Measurements from ENCODE around the gene PGM2L1. TPM values are rescaled to one million over a fixed set of nuclear protein-coding genes. Genes with fewer than 3 reads are reported as not detected.

Gene PGM2L1
- total RNA-seq, 1 donor from 2014 or later: 6.1 TPM

DNA sequence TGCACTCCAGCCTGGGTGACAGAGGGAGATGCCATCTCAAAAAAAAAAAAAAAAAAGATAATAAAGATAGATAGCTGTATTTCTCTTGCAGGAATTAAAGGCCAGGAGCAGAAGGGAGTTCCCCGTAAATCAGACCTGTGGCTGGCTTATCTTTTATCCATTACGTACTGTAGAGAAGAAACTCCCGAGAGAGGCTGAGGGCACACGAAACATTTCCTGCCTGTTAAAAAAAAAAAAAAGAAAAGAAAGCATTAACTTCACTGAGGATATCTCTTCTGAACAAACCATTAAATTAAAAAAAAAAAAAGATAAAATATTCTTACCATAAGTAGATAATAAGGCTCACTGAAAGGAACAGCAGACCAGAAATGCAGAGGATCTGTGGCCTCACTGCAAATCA is 109.3 kb downstream of the PGM2L1 start:
- no peak for DNase-seq

DNA sequence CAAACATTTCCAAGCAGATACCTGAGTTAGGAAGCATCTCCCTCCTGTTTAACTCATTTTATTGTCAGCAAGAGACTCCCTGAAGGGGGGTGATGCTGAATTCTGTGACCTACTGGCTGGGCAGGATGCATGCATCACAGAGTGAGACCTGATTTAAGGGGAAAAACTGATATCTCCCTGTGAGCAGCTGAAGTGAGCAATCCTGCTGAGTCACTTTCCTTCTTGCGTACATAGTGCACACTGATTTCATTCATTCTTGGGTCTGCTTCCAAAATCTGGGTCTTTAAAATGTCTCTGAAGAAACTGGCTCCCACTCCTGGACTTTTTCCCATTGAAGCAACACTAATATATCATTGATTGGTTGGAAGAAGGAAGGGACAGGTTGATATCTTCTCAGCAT is 110.1 kb downstream of the PGM2L1 start:
- no peak for DNase-seq

DNA sequence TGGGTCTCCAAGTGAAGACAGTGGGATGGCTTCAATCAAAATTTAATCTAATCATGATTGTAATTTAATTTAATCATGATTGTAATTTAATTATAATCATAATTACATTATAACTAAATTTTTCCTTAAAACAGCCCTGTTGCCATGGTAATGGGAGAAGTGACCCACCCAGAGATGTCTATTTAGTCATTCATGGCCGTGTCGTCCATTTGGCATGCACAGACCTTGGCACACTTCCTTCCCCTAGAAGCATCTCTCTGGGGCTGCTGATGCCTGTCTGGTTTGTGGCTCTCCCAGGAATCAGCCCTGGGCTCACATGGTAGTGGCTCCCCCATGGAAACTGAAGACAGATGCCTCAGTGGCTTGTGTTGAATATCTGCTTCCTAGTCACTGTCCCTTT is 113.8 kb downstream of the PGM2L1 start:
- no peak for DNase-seq

DNA sequence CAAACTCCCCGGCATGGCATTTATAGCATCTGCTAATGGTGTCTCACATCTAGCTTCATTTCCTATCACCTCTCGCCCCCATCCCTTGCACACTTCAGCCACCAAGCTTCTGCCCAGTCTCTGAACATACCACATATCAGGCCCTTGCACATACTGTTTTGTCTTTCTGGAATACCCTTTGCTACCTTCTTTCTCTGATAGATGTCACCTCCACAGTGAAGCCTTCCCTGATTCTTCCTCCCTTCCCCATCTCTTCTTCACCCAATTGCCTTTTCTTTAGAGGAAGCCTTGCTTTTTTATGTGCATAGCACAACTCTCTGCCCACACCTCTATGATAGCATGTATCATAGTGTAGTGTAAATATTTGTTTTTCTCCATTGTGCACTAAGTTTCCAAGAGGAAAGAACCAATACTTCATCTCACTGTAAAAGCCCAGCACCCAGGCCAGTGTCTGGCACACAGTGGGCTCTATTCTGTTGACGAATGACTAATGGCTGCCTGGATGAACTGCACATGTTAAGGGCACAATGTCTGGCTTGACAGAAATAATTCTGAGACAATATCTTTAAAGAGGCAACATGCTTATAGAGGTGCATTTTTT is 114.6 kb downstream of the PGM2L1 start:
- no peak for DNase-seq

DNA sequence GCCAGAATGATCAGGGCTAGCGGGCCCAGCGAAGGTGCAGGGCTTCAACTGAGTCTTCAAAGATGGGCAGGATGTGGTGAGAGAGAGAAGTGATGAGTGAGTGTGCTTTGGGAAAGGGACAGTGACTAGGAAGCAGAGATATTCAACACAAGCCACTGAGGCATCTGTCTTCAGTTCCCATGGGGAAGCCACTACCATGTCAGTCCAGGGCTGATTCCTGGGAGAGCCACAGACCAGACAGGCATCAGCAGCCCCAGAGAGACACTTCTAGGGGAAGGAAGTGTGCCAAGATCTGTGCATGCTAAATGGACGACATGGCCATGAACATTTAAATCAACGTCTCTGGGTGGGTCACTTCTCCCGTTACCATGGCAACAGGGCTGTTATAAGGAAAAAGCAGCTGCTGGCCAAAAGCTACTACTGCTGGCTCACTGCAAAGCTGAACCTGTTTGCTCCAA is 115.3 kb downstream of the PGM2L1 start:
- DNase-seq: no peak

DNA sequence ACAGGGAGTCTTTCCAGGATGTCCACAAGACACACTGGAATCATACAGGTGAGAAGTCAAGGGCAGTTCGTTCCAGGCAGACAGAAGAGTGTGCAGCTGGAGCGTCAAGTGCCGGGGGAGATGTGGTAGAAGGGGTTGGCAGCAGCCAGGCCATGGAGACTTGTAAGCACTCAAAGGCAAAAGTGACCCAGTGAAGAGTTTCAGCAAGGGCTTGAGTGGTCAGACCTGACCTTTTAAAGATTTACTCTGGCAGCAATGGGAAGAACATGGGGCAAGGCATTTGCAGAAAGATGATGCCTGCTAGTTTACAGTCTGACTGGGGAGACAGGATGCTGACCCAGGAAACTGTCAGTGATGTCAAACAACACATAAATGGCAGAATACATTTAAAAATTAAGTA is 115.8 kb downstream of the PGM2L1 start:
- DNase-seq: no peak

DNA sequence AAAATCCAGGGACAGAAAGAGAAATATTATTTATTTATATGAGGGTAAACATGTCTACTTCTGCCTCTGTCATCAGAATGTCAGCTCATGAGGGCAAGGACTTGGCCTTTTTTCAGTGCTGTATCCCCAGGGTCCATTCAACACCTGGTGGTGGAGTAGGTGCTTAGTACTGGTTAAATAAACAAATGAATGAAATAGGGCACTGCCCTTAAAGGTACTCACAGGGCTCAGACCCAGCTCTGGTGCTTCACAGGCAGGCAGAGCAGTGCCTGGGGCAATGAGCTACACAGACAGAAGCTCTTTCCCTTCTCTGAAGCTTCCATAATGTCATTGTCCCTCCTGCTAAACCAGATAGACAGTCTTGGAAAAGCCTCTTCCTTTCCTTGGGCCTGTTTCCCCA is 117.7 kb downstream of the PGM2L1 start:
- no peak for DNase-seq

Small RNA genes lying within 50 kb of the gene (small RNA-seq; reads per million reads assigned to genes)
- 0.24 reads per million, percentile 10 among the genes with 10 or more reads in this experiment for gene MIR548AL (ENCODE audit: low replicate concordance)

Other genes with a start within 250 kb of the PGM2L1 start
- 16.2 TPM for gene C2CD3, start 227.4 kb downstream of the PGM2L1 start, total RNA-seq
- gene PPME1, start 227.1 kb downstream of the PGM2L1 start, total RNA-seq: 28.3 TPM
- gene P4HA3, start 86.8 kb downstream of the PGM2L1 start, total RNA-seq: 0.79 TPM
- gene KCNE3, start 69.1 kb upstream of the PGM2L1 start, total RNA-seq: 3.9 TPM
- 2.1 TPM for gene LIPT2, start 95.3 kb upstream of the PGM2L1 start, total RNA-seq
- 16.4 TPM for gene POLD3, start 194.1 kb upstream of the PGM2L1 start, total RNA-seq

Measured in skin of body (tissue), 3 donors.